H9 (cell line): Measurements from ENCODE around the gene GTF2F2. TPM values are rescaled to one million over a fixed set of nuclear protein-coding genes. Genes with fewer than 3 reads are reported as not detected.

Experiments
- DNase-seq: peaks from one replicate; pipeline ENCODE4 v3.0.0-alpha.2; 2017
- H2AFZ ChIP-seq: one replicate; pipeline ENCODE4 v1.6.1; 2013; ENCODE audit warnings: mild to moderate bottlenecking, low read length, control low read depth, moderate library complexity
- H2AK5ac ChIP-seq: 2 replicates; pipeline ENCODE4 v1.6.1; 2013; ENCODE audit warnings: low read length, control low read depth, mixed read lengths; ENCODE audit not compliant: insufficient read length
- H2BK120ac ChIP-seq: one replicate; pipeline ENCODE4 v1.6.1; 2013; ENCODE audit warnings: low read depth, mild to moderate bottlenecking, low read length, control low read depth, inconsistent platforms; ENCODE audit not compliant: poor library complexity, severe bottlenecking
- H2BK12ac ChIP-seq: 2 replicates; pipeline ENCODE4 v1.6.1; 2013; ENCODE audit warnings: low read length, control low read depth, mixed read lengths, low read depth; ENCODE audit not compliant: insufficient read length
- H2BK15ac ChIP-seq: 2 replicates; pipeline ENCODE4 v1.6.1; 2013; ENCODE audit warnings: low read depth, low read length, control low read depth
- H2BK20ac ChIP-seq: one replicate; pipeline ENCODE4 v1.6.1; 2013; ENCODE audit warnings: low read depth, mild to moderate bottlenecking, low read length, control low read depth, inconsistent platforms; ENCODE audit not compliant: poor library complexity, severe bottlenecking
- H2BK5ac ChIP-seq: 2 replicates; pipeline ENCODE4 v1.6.1; 2013; ENCODE audit warnings: low read length, control low read depth, mixed read lengths; ENCODE audit not compliant: insufficient read length
- H3K14ac ChIP-seq: 2 replicates; pipeline ENCODE4 v1.6.1; 2013; ENCODE audit warnings: low read length, control low read depth; ENCODE audit not compliant: insufficient read depth
- H3K18ac ChIP-seq: 2 replicates; pipeline ENCODE4 v1.6.1; 2013; ENCODE audit warnings: low read depth, mild to moderate bottlenecking, mixed read lengths, low read length, control low read depth; ENCODE audit not compliant: insufficient read length
- H3K23ac ChIP-seq: 2 replicates; pipeline ENCODE4 v1.6.1; 2013; ENCODE audit warnings: low read length, control low read depth, mixed read lengths, low read depth; ENCODE audit not compliant: insufficient read length
- H3K23me2 ChIP-seq: 2 replicates; pipeline ENCODE4 v1.6.1; 2013; ENCODE audit warnings: low read depth, mild to moderate bottlenecking, mixed read lengths, low read length, control low read depth; ENCODE audit not compliant: insufficient read length, poor library complexity, severe bottlenecking
- H3K27ac ChIP-seq: 2 replicates; pipeline ENCODE4 v1.5.1; 2013; ENCODE audit warnings: low read length, control low read depth, mixed read lengths, low read depth; ENCODE audit not compliant: insufficient read length
- H3K27me3 ChIP-seq: 2 replicates; pipeline ENCODE4 v1.6.1; 2013; ENCODE audit warnings: low read length, control low read depth, inconsistent platforms; ENCODE audit not compliant: insufficient read depth
- H3K4ac ChIP-seq: 2 replicates; pipeline ENCODE4 v1.6.1; 2013; ENCODE audit warnings: low read depth, mild to moderate bottlenecking, control low read depth, inconsistent platforms, low read length, moderate library complexity
- H3K4me1 ChIP-seq: 2 replicates; pipeline ENCODE4 v1.6.1; 2013; ENCODE audit warnings: low read length, control low read depth, inconsistent platforms; ENCODE audit not compliant: insufficient read depth
- H3K4me2 ChIP-seq: 2 replicates; pipeline ENCODE4 v1.6.1; 2013; ENCODE audit warnings: low read length, control low read depth, mixed read lengths; ENCODE audit not compliant: insufficient read length, insufficient read depth
- H3K56ac ChIP-seq: 2 replicates; pipeline ENCODE4 v1.6.1; 2013; ENCODE audit warnings: low read depth, mild to moderate bottlenecking, mixed read lengths, low read length, control low read depth; ENCODE audit not compliant: insufficient read length
- H3K79me1 ChIP-seq: 2 replicates; pipeline ENCODE4 v1.6.1; 2013; ENCODE audit warnings: low read depth, mild to moderate bottlenecking, moderate library complexity, low read length, control low read depth, inconsistent platforms; ENCODE audit not compliant: insufficient read depth, poor library complexity, severe bottlenecking
- H3K79me2 ChIP-seq: 2 replicates; pipeline ENCODE4 v1.6.1; 2013; ENCODE audit warnings: low read length, control low read depth, inconsistent platforms; ENCODE audit not compliant: insufficient read depth
- H3K9ac ChIP-seq: 2 replicates; pipeline ENCODE4 v1.6.1; 2013; ENCODE audit warnings: low read length, control low read depth, mixed read lengths; ENCODE audit not compliant: insufficient read length; ENCODE audit errors: extremely low read depth
- H3K9me3 ChIP-seq: one replicate; pipeline ENCODE4 v1.6.1; 2013; ENCODE audit warnings: low read depth, low read length, inconsistent platforms; ENCODE audit not compliant: control insufficient read depth
- H3T11ph ChIP-seq: one replicate; pipeline ENCODE4 v1.6.1; 2013; ENCODE audit warnings: mild to moderate bottlenecking, low read length, control low read depth, inconsistent platforms
- H4K20me1 ChIP-seq: one replicate; pipeline ENCODE4 v1.6.1; 2013; ENCODE audit not compliant: control insufficient read depth, insufficient read length, insufficient read depth
- H4K5ac ChIP-seq: 2 replicates; pipeline ENCODE4 v1.6.1; 2013; ENCODE audit warnings: low read depth, mild to moderate bottlenecking, mixed read lengths, low read length, control low read depth; ENCODE audit not compliant: insufficient read length
- H4K8ac ChIP-seq: replicated peaks from 2 replicates; pipeline ENCODE4 v1.6.1; 2013; ENCODE audit warnings: low read length, control low read depth, mixed read lengths, low read depth; ENCODE audit not compliant: insufficient read length
- H4K91ac ChIP-seq: 2 replicates; pipeline ENCODE4 v1.6.1; 2013; ENCODE audit warnings: low read depth, mild to moderate bottlenecking, moderate library complexity, mixed read lengths, low read length, control low read depth; ENCODE audit not compliant: insufficient read length
- H3K27ac Mint-ChIP-seq, 3 experiments: 2 replicates in 2 of 3; 3 replicates in 1 of 3; pipeline ENCODE4 v1.8.0; 2020 to 2021; ENCODE audit warnings: mixed read lengths in 3 of 3, mild to moderate bottlenecking in 1 of 3, moderate library complexity in 1 of 3
- H3K27me3 Mint-ChIP-seq: 2 replicates; pipeline ENCODE4 v1.8.0; 2021; ENCODE audit warnings: low read depth, mild to moderate bottlenecking, moderate library complexity, mixed read lengths
- H3K36me3 Mint-ChIP-seq, 3 experiments: 2 replicates in 2 of 3; 3 replicates in 1 of 3; pipeline ENCODE4 v1.8.0; 2020 to 2021; ENCODE audit warnings: low read depth in 3 of 3, mixed read lengths in 3 of 3; ENCODE audit not compliant: insufficient read depth in 1 of 3
- H3K4me1 Mint-ChIP-seq, 2 experiments: 2 replicates each; pipeline ENCODE4 v1.8.0; 2020; ENCODE audit warnings: mixed read lengths in 2 of 2
- H3K4me3 Mint-ChIP-seq, 2 experiments: 2 replicates in 1 of 2; 3 replicates in 1 of 2; pipeline ENCODE4 v1.8.0; 2020 to 2021; ENCODE audit warnings: mild to moderate bottlenecking in 2 of 2, mixed read lengths in 2 of 2, moderate library complexity in 1 of 2
- H3K9me3 Mint-ChIP-seq, 2 experiments: 2 replicates in 1 of 2; 3 replicates in 1 of 2; pipeline ENCODE4 v1.8.0; 2020; ENCODE audit warnings: mild to moderate bottlenecking in 2 of 2, mixed read lengths in 2 of 2, moderate library complexity in 1 of 2
- CTCF ChIP-seq: fragments of 200-600 bp; sonication (generic); conservative IDR thresholded peaks from 3 replicates; pipeline ENCODE4 v1.8.0; 2021; ENCODE audit warnings: antibody characterized with exemption, mild to moderate bottlenecking
- WGBS: extraction: QIAGEN DNeasy Blood & Tissue Kit; methylation state at CpG from one replicate; pipeline ENCODE4 v1.1.7; 2013; ENCODE audit warnings: missing lambda C conversion rate, low lambda C conversion rate, mixed read lengths; ENCODE audit not compliant: insufficient read length; ENCODE audit errors: extremely low coverage; 5-methylcytosine and 5-hydroxymethylcytosine counted together
- total RNA-seq: library from RNA; stranded (reverse); gene quantifications from 2 replicates; pipeline ENCODE4 v1.2.1, GENCODE V29; 2021

The GTF2F2 gene
- total RNA-seq, 1 experiment from 2014 or later: 29.6 TPM

- Histone ChIP-seq H2BK5ac (no peak overlapping the region), H2AK5ac (no peak overlapping the region), H3K27me3 (no peaks in the 10 kb centered on the region), H4K91ac (no peak overlapping the region), H4K8ac (no peak overlapping the region), H3K23me2 (no peaks in the 10 kb centered on the region), H2BK15ac (no peak overlapping the region), H3K79me2 (no peaks in the 10 kb centered on the region), H2AFZ (no peak overlapping the region), H4K20me1 (no peaks in the 10 kb centered on the region), H3K4me2 (no peak overlapping the region), H3K14ac (no peak overlapping the region), H3K18ac (no peak overlapping the region), H2BK12ac (no peak overlapping the region), H3K9me3 (no peaks in the 10 kb centered on the region), H3T11ph (no peak overlapping the region), H2BK120ac (no peak overlapping the region), H3K27ac (no peak overlapping the region), H3K4me1 (no peaks in the 10 kb centered on the region), H2BK20ac (no peak overlapping the region), H3K9ac (no peak overlapping the region), H3K4ac (no peak overlapping the region), H3K23ac (no peak overlapping the region), H4K5ac (no peak overlapping the region), H3K56ac (no peak overlapping the region), H3K79me1 (no peaks in the 10 kb centered on the region)
- no peak for TF ChIP-seq CTCF
- Mint-ChIP-seq H3K36me3 (peaks cover 8 to 13% (median 12%) of the 10 kb centered on the region in 3 experiments; a peak in 5 of 7 replicates), H3K27ac (no peak overlapping the region; a peak in 1 of 7 replicates), H3K4me3 (no peak overlapping the region), H3K9me3 (no peaks in the 10 kb centered on the region), H3K4me1 (peaks cover 2 to 9% of the 10 kb centered on the region in 2 experiments), H3K27me3 (no peaks in the 10 kb centered on the region)
- no CpG with 5 or more reads among the region's 1 CpG for WGBS
- no peak for DNase-seq
Measured at GRCh38 chr13:45255247-45255987, 135.1 kb downstream of the GTF2F2 start.
